Fibroblast of lung (primary cell): Measurements from ENCODE around the gene ARF1. TPM values are rescaled to one million over a fixed set of nuclear protein-coding genes. Genes with fewer than 3 reads are reported as not detected.

Experiments used
- DNase-seq, 2 donors: peaks; one replicate each; pipeline versions ENCODE4 v3.0.0 to v3.0.0-alpha.2; 2010; ENCODE audit warnings: low read depth in 2 of 2
- H2AFZ ChIP-seq: 2 replicates; pipeline ENCODE4 v1.5.1; 2012; ENCODE audit warnings: low read length, control low read depth, inconsistent platforms
- H3K27ac ChIP-seq: 2 replicates; pipeline ENCODE4 v1.5.1; 2011; ENCODE audit warnings: low read length, control low read depth; ENCODE audit not compliant: insufficient read depth
- H3K27me3 ChIP-seq: 2 replicates; pipeline ENCODE4 v1.5.1; 2011; ENCODE audit warnings: mild to moderate bottlenecking, low read length; ENCODE audit not compliant: control insufficient read depth, insufficient read depth
- H3K36me3 ChIP-seq: 2 replicates; pipeline ENCODE4 v1.5.1; 2011; ENCODE audit warnings: low read length; ENCODE audit not compliant: control insufficient read depth, insufficient read depth
- H3K4me1 ChIP-seq: 2 replicates; pipeline ENCODE4 v1.5.1; 2011; ENCODE audit warnings: low read length; ENCODE audit not compliant: control insufficient read depth, insufficient read depth; ENCODE audit errors: extremely low read depth
- H3K4me2 ChIP-seq: 2 replicates; pipeline ENCODE4 v1.5.1; 2011; ENCODE audit warnings: low read length, control low read depth; ENCODE audit not compliant: insufficient read depth; ENCODE audit errors: extremely low read depth
- H3K4me3 ChIP-seq, 4 experiments: fragments of 200-600 bp in 1 of 4; sonication (generic) in 1 of 4; replicated peaks in 1 of 4; 2 replicates each; pipeline ENCODE4 v1.5.1; 2011 to 2016; ENCODE audit warnings: low read length in 4 of 4, low read depth in 3 of 4, mild to moderate bottlenecking in 3 of 4, control low read depth in 2 of 4, inconsistent platforms in 1 of 4, mixed read lengths in 1 of 4; ENCODE audit not compliant: insufficient read depth in 1 of 4; ENCODE audit errors: control extremely low read depth in 1 of 4
- H3K79me2 ChIP-seq: 2 replicates; pipeline ENCODE4 v1.5.1; 2012; ENCODE audit warnings: mild to moderate bottlenecking, low read length, inconsistent platforms; ENCODE audit not compliant: control insufficient read depth, insufficient read depth
- H3K9ac ChIP-seq: 2 replicates; pipeline ENCODE4 v1.5.1; 2011; ENCODE audit warnings: mild to moderate bottlenecking, low read length, control low read depth; ENCODE audit not compliant: insufficient read depth
- H3K9me3 ChIP-seq: 2 replicates; pipeline ENCODE4 v1.5.1; 2012; ENCODE audit warnings: low read depth, low read length; ENCODE audit not compliant: control insufficient read depth, insufficient read depth
- H4K20me1 ChIP-seq: 2 replicates; pipeline ENCODE4 v1.5.1; 2011; ENCODE audit warnings: low read length; ENCODE audit not compliant: control insufficient read depth, insufficient read depth; ENCODE audit errors: extremely low read depth
- CTCF ChIP-seq, 2 donors: IDR thresholded peaks in 1 of 2; conservative IDR thresholded peaks in 1 of 2; 1 replicate in 1 of 2; 2 replicates in 1 of 2; pipeline ENCODE4 v1.5.1; 2011 to 2012; ENCODE audit warnings: low read length in 2 of 2, control low read depth in 1 of 2, inconsistent platforms in 1 of 2, low read depth in 1 of 2, mild to moderate bottlenecking in 1 of 2
- EZH2 ChIP-seq: IDR thresholded peaks from 2 replicates; pipeline ENCODE4 v1.5.1; 2012; ENCODE audit warnings: low read length, control low read depth, mild to moderate bottlenecking; ENCODE audit errors: missing control alignments
- polyA plus RNA-seq, 2 donors: library from polyadenylated mRNA; depleted of rRNA in 1 of 2; stranded (reverse) in 1 of 2; unstranded in 1 of 2; fragments of >200 nt; gene quantifications; 2 replicates each; pipeline ENCODE4 v1.2.1, GENCODE V29; 2011 to 2012; ENCODE audit warnings: missing spikeins in 1 of 2
- total RNA-seq: library from RNA; depleted of rRNA; stranded (reverse); fragments of >200 nt; gene quantifications from 2 replicates; pipeline ENCODE4 v1.2.1, GENCODE V29; 2014

The ARF1 gene
- total and polyA plus RNA-seq, 2 donors (not counting 1 experiment from before 2014, with no cell fraction given), result 261 to 546 TPM

- H3K4me2 ChIP-seq, result peak overlapping the region; percentile 35
- TF ChIP-seq CTCF (conservative IDR thresholded peaks at IDR 0.05 in 1 of 2, IDR thresholded peaks at IDR 0.05 in 1 of 2; ENCODE audit: low read depth in 1 of 2, low read length in 2 of 2), result no peak
- TF ChIP-seq EZH2, result no peak
- peaks cover 41% of the 10 kb centered on the region for H3K36me3 ChIP-seq
- H4K20me1 ChIP-seq, result no peaks in the 10 kb centered on the region
- H3K27me3 ChIP-seq, result no peaks in the 10 kb centered on the region
- H3K4me1 ChIP-seq, result no peaks in the 10 kb centered on the region
- no peak overlapping the region for H3K27ac ChIP-seq
- no peaks in the 10 kb centered on the region for H3K9me3 ChIP-seq
- no peak overlapping the region for H3K9ac ChIP-seq
- H3K4me3 ChIP-seq, result peak overlapping the region in 2 of 4 experiments; percentile 64 to 83
- peaks cover 45% of the 10 kb centered on the region for H3K79me2 ChIP-seq
- no peak overlapping the region for H2AFZ ChIP-seq
- no peak for DNase-seq
Observed at GRCh38 chr1:228101614-228101993, 19.1 kb downstream of the ARF1 start.

GRCh38 chr1:228101994-228102790 is 19.7 kb downstream of the ARF1 start:
- no peak overlapping the region for H3K27ac ChIP-seq
- peak overlapping the region; percentile 74 for H3K9ac ChIP-seq
- peak in 1 of 2 donors; percentile 21 for DNase-seq
- no peaks in the 10 kb centered on the region for H3K9me3 ChIP-seq
- TF ChIP-seq CTCF (conservative IDR thresholded peaks at IDR 0.05 in 1 of 2, IDR thresholded peaks at IDR 0.05 in 1 of 2; ENCODE audit: low read depth in 1 of 2, low read length in 2 of 2) (peak; percentile 6 to 9), EZH2 (no peak)
- H3K36me3 ChIP-seq, result peaks cover 40% of the 10 kb centered on the region
- peak overlapping the region; percentile 28 for H3K4me2 ChIP-seq
- H4K20me1 ChIP-seq, result no peaks in the 10 kb centered on the region
- peaks cover 39% of the 10 kb centered on the region for H3K79me2 ChIP-seq
- H3K4me1 ChIP-seq, result no peaks in the 10 kb centered on the region
- peak overlapping the region; percentile 49 to 83 (median 66) for H3K4me3 ChIP-seq
- H3K27me3 ChIP-seq, result no peaks in the 10 kb centered on the region
- H2AFZ ChIP-seq, result no peak overlapping the region

- Histone ChIP-seq H3K4me1 (no peaks in the 10 kb centered on the region), H3K79me2 (peaks cover 33% of the 10 kb centered on the region)
- no peak for TF ChIP-seq CTCF (conservative IDR thresholded peaks at IDR 0.05 in 1 of 2, IDR thresholded peaks at IDR 0.05 in 1 of 2; ENCODE audit: low read depth in 1 of 2, low read length in 2 of 2)
Observed at GRCh38 chr1:228102791-228103620, 20.5 kb downstream of the ARF1 start, which contains the start of gene C1orf35. Gene C1orf35 (minus strand): TSS chr1:228103325. CDS start chr1:228103227, 98 bp downstream.

More at GRCh38 chr1:228102791-228103620, 20.5 kb downstream of the ARF1 start, which contains the start of gene C1orf35:
- peak; percentile 86 to 90 for DNase-seq
- H3K4me2 ChIP-seq, result peak within 1 kb of the TSS; percentile 40
- H3K27me3 ChIP-seq, result no peaks in the 10 kb centered on the region
- H2AFZ ChIP-seq, result peak within 1 kb of the TSS; percentile 79
- peak within 1 kb of the TSS; percentile 74 for H3K9ac ChIP-seq
- H4K20me1 ChIP-seq, result no peaks in the 10 kb centered on the region
- H3K9me3 ChIP-seq, result no peaks in the 10 kb centered on the region
- peaks cover 34% of the 10 kb centered on the region for H3K36me3 ChIP-seq
- peak within 1 kb of the TSS; percentile 59 to 93 (median 76) for H3K4me3 ChIP-seq
- H3K27ac ChIP-seq, result peak within 1 kb of the TSS; percentile 62
